Measurements from ENCODE around the gene CUL5.
"Not testable (repeated sequence)": the region's sequence is repeated elsewhere in the genome, so short reads cannot be mapped to it uniquely, and the experiment has no call there.

The CUL5 gene

GRCh38 chr11:108019870-108020540 lies 11.3 kb downstream of the CUL5 start:
- Histone ChIP-seq H3K27ac (no peak overlapping the region), H3K9me3 (no peaks in the 10 kb centered on the region), H3K36me3 (peaks cover 0 to 4% (median 0%) of the 10 kb centered on the region in 3 donors), H3K4me3 (no peak overlapping the region), H3K27me3 (no peaks in the 10 kb centered on the region), H3K4me1 (peaks cover 0 to 19% (median 5%) of the 10 kb centered on the region in 4 donors)
- TF ChIP-seq CTCF (IDR thresholded peaks at IDR 0.05), result no peak
- no peak for DNase-seq
- intact Hi-C loops (cut with DNase I; ENCODE audit: low total_unique reads), result no loop called here

GRCh38 chr11:108025387-108026080 lies 16.8 kb downstream of the CUL5 start:
- no peaks in the 10 kb centered on the region for H3K36me3 ChIP-seq
- intact Hi-C loops (cut with DNase I; ENCODE audit: low total_unique reads), result no loop called here
- H3K27ac ChIP-seq, result no peak overlapping the region
- H3K4me1 ChIP-seq, result peaks cover 0 to 6% (median 2%) of the 10 kb centered on the region in 4 donors
- no peak for DNase-seq
- H3K4me3 ChIP-seq, result no peak overlapping the region
- H3K9me3 ChIP-seq, result no peaks in the 10 kb centered on the region
- no peak for TF ChIP-seq CTCF (IDR thresholded peaks at IDR 0.05)
- no peaks in the 10 kb centered on the region for H3K27me3 ChIP-seq

- Histone ChIP-seq H3K27me3 (no peaks in the 10 kb centered on the region), H3K4me1 (peaks cover 0 to 6% (median 2%) of the 10 kb centered on the region in 4 donors), H3K4me3 (no peak overlapping the region), H3K27ac (no peak overlapping the region), H3K36me3 (no peaks in the 10 kb centered on the region), H3K9me3 (no peaks in the 10 kb centered on the region)
- intact Hi-C loops (cut with DNase I; ENCODE audit: low total_unique reads), result no loop called here
- no peak for TF ChIP-seq CTCF (IDR thresholded peaks at IDR 0.05)
- no peak for DNase-seq
These were observed 18.4 kb downstream of the CUL5 start for GRCh38 chr11:108027057-108027456.

GRCh38 chr11:108028822-108029441 lies 20.2 kb downstream of the CUL5 start:
- intact Hi-C loops (cut with DNase I; ENCODE audit: low total_unique reads); DNase-seq: not testable (repeated sequence)

GRCh38 chr11:108031604-108032003 lies 22.9 kb downstream of the CUL5 start:
- H3K27me3 ChIP-seq; H3K4me1 ChIP-seq; intact Hi-C loops (cut with DNase I; ENCODE audit: low total_unique reads); H3K4me3 ChIP-seq; H3K27ac ChIP-seq; DNase-seq; H3K9me3 ChIP-seq: not testable (repeated sequence)
- H3K36me3 ChIP-seq, result peaks cover 11 to 29% (median 20%) of the 10 kb centered on the region in 3 donors

More at GRCh38 chr11:108028822-108029441, 20.2 kb downstream of the CUL5 start:
- H3K27me3 ChIP-seq, H3K9me3 ChIP-seq, H3K4me3 ChIP-seq, H3K27ac ChIP-seq, H3K4me1 ChIP-seq, H3K36me3 ChIP-seq: not testable (repeated sequence)

GRCh38 chr11:108032800-108033199 lies 24.1 kb downstream of the CUL5 start:
- H3K27ac ChIP-seq, result no peak overlapping the region
- intact Hi-C loops (cut with DNase I; ENCODE audit: low total_unique reads), result no loop called here
- no peak overlapping the region for H3K4me3 ChIP-seq
- H3K27me3 ChIP-seq, result no peaks in the 10 kb centered on the region
- peaks cover 11 to 40% (median 25%) of the 10 kb centered on the region in 3 donors for H3K36me3 ChIP-seq
- no peak for TF ChIP-seq CTCF (IDR thresholded peaks at IDR 0.05)
- no peak for DNase-seq
- H3K4me1 ChIP-seq, result no peaks in the 10 kb centered on the region
- no peaks in the 10 kb centered on the region for H3K9me3 ChIP-seq
